ENCODE measurements around the gene VASP. TPM values are rescaled to one million over a fixed set of nuclear protein-coding genes. Genes with fewer than 3 reads are reported as not detected.

Gene VASP
- total and polyA plus RNA-seq, 9 of the 15 experiments (the other 6 are each of a cell fraction or from before 2014, with no cell fraction given) = 16.7 to 261 (median 112) TPM

- TF ChIP-seq CEBPZ (IDR thresholded peaks at IDR 0.05; ENCODE audit: borderline replicate concordance, low read depth, low read length) (no peak), HNRNPL (IDR thresholded peaks at IDR 0.05; ENCODE audit: low read depth, low read length) (no peak), NFRKB (IDR thresholded peaks at IDR 0.05; ENCODE audit: low read depth) (no peak), E2F5 (CRISPR knock-in tag; IDR thresholded peaks at IDR 0.05) (no peak), JUN (IDR thresholded peaks at IDR 0.05; ENCODE audit: borderline replicate concordance, low read depth, low read length) (no peak), JUN (CRISPR knock-in tag; IDR thresholded peaks at IDR 0.05; ENCODE audit: borderline replicate concordance) (no peak), CREB1 (IDR thresholded peaks at IDR 0.05) (no peak), CREB1 (CRISPR knock-in tag; IDR thresholded peaks at IDR 0.05) (no peak), FOXK1 (CRISPR knock-in tag; IDR thresholded peaks at IDR 0.05; ENCODE audit: borderline replicate concordance) (no peak)
Measured at GRCh38 chr19:45547211-45547770, 40.0 kb downstream of the VASP start (continued).

All from K562 (cell line).